Measurements from ENCODE around the gene SPPL2C.
"Not testable (repeated sequence)": the region's sequence is repeated elsewhere in the genome, so short reads cannot be mapped to it uniquely, and the experiment has no call there.

SPPL2C gene

GRCh38 chr17:45857977-45858708, 13.5 kb downstream of the SPPL2C start:
- H3K79me2 ChIP-seq (ENCODE audit: insufficient read depth, low read length): no peaks in the 10 kb centered on the region
- no peak overlapping the region for H3K9ac ChIP-seq (ENCODE audit: low read length)
- H3K4me3 ChIP-seq (ENCODE audit: insufficient read depth, low read length, poor library complexity, severe bottlenecking): no peak overlapping the region
- H3K27me3 ChIP-seq (ENCODE audit: low read length): no peaks in the 10 kb centered on the region
- no peak overlapping the region for H2AFZ ChIP-seq (ENCODE audit: low read depth, low read length, severe bottlenecking)
- H3K36me3 ChIP-seq (ENCODE audit: low read length): no peaks in the 10 kb centered on the region
- H3K4me2 ChIP-seq (ENCODE audit: low read depth, low read length, poor library complexity, severe bottlenecking): no peak overlapping the region
- no peaks in the 10 kb centered on the region for H4K20me1 ChIP-seq (ENCODE audit: low read depth, low read length)
- H3K27ac ChIP-seq (ENCODE audit: low read depth, low read length): no peak overlapping the region
- H3K9me3 ChIP-seq (ENCODE audit: insufficient read depth, low read length): no peaks in the 10 kb centered on the region
- no peaks in the 10 kb centered on the region for H3K9me2 ChIP-seq (replicated peaks; ENCODE audit: insufficient read depth, low read length)
- H3F3A ChIP-seq (ENCODE audit: insufficient read depth): no peaks in the 10 kb centered on the region
- TF ChIP-seq CTCF (IDR thresholded peaks at IDR 0.05; ENCODE audit: insufficient read depth, low read length, poor library complexity, severe bottlenecking): no peak
- TF ChIP-seq EZH2phosphoT487 (conservative IDR thresholded peaks at IDR 0.05; ENCODE audit: low read length): no peak

- Histone ChIP-seq H3K4me3 (ENCODE audit: insufficient read depth, low read length, poor library complexity, severe bottlenecking) (no peak overlapping the region), H3K79me2 (ENCODE audit: insufficient read depth, low read length) (no peaks in the 10 kb centered on the region), H3K9me3 (ENCODE audit: insufficient read depth, low read length) (no peaks in the 10 kb centered on the region), H3K36me3 (ENCODE audit: low read length) (no peaks in the 10 kb centered on the region), H3K4me2 (ENCODE audit: low read depth, low read length, poor library complexity, severe bottlenecking) (no peak overlapping the region), H3K9me2 (replicated peaks; ENCODE audit: insufficient read depth, low read length) (no peaks in the 10 kb centered on the region), H2AFZ (ENCODE audit: low read depth, low read length, severe bottlenecking) (no peak overlapping the region), H3K9ac (ENCODE audit: low read length) (no peak overlapping the region), H4K20me1 (ENCODE audit: low read depth, low read length) (no peaks in the 10 kb centered on the region), H3F3A (ENCODE audit: insufficient read depth) (no peaks in the 10 kb centered on the region), H3K27ac (ENCODE audit: low read depth, low read length) (no peak overlapping the region), H3K27me3 (ENCODE audit: low read length) (no peaks in the 10 kb centered on the region)
- TF ChIP-seq CTCF (IDR thresholded peaks at IDR 0.05; ENCODE audit: insufficient read depth, low read length, poor library complexity, severe bottlenecking) (no peak), EZH2phosphoT487 (conservative IDR thresholded peaks at IDR 0.05; ENCODE audit: low read length) (no peak)
These were observed 16.5 kb downstream of the SPPL2C start for GRCh38 chr17:45861165-45861564.

DNA sequence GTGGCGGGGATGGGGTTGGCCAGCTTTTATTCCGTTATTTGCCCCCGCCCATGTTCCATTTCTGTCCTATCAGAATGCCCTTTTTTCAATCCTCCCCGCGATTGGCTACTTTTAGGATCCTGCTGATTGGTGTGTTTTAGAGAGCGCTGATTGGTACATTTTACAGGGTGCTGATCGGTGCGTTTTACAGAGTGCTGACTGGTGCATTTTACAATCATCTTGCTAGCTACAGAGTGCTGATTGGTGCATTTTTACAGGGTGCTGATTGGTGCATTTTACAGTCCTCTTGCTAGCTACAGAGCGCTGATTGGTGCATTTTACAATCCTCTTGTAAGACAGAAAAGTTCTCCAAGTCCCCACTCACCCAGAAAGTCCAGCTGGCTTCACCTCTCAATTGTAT, 17.4 kb downstream of the SPPL2C start:
- H3K9me3 ChIP-seq (ENCODE audit: insufficient read depth, low read length); H3K36me3 ChIP-seq (ENCODE audit: low read length); H3K27ac ChIP-seq (ENCODE audit: low read depth, low read length); H3F3A ChIP-seq (ENCODE audit: insufficient read depth); H3K27me3 ChIP-seq (ENCODE audit: low read length); H4K20me1 ChIP-seq (ENCODE audit: low read depth, low read length); H3K4me3 ChIP-seq (ENCODE audit: insufficient read depth, low read length, poor library complexity, severe bottlenecking); H3K9me2 ChIP-seq (replicated peaks; ENCODE audit: insufficient read depth, low read length); H2AFZ ChIP-seq (ENCODE audit: low read depth, low read length, severe bottlenecking); H3K4me2 ChIP-seq (ENCODE audit: low read depth, low read length, poor library complexity, severe bottlenecking); H3K79me2 ChIP-seq (ENCODE audit: insufficient read depth, low read length); H3K9ac ChIP-seq (ENCODE audit: low read length): not testable (repeated sequence)

DNA sequence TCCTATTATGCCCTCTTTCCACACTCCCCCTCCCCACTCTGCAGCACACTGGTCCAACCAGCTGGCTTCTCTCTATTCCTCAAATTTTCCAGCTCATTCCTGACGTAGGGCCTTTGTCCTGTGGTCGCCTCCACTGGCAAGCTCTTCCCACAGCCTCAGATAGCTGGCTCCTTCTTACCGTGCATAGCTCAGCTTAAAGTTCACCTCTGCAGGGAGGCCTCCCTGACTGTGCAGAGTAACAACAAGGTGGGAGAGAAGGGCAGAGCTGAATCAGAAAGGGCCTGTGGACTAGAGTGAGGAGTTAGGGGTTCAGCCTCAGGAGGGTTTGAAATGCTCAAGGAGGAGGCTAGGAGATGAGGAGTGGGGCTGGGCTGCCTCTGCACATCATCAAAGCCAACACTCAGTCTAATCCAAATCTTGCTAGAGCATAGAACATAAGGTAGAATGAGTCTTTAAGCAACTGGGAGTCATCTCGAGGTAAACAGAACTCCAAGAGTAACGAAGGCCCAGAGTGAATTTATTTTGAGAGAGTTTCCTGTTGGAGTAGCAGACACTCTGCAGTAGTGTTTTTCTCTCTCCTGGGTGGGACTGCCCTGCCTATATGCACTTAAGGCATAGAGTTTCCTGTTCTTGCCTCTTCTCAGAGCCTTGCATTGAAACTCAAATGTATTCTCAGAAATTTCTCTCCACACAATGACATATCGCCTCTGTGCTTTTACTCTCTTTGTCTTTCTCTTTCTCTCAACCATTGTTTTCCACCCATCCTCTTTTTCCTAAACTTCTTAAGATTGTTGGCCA, 19.4 kb downstream of the SPPL2C start:
- Histone ChIP-seq H3K4me3 (ENCODE audit: insufficient read depth, low read length, poor library complexity, severe bottlenecking) (no peak overlapping the region), H3K27ac (ENCODE audit: low read depth, low read length) (no peak overlapping the region), H3K27me3 (ENCODE audit: low read length) (no peaks in the 10 kb centered on the region), H4K20me1 (ENCODE audit: low read depth, low read length) (no peaks in the 10 kb centered on the region), H3K4me2 (ENCODE audit: low read depth, low read length, poor library complexity, severe bottlenecking) (no peak overlapping the region), H3K36me3 (ENCODE audit: low read length) (no peaks in the 10 kb centered on the region), H3F3A (ENCODE audit: insufficient read depth) (no peaks in the 10 kb centered on the region), H3K9me2 (replicated peaks; ENCODE audit: insufficient read depth, low read length) (no peaks in the 10 kb centered on the region), H3K79me2 (ENCODE audit: insufficient read depth, low read length) (no peaks in the 10 kb centered on the region), H3K9ac (ENCODE audit: low read length) (no peak overlapping the region), H2AFZ (ENCODE audit: low read depth, low read length, severe bottlenecking) (no peak overlapping the region), H3K9me3 (ENCODE audit: insufficient read depth, low read length) (no peaks in the 10 kb centered on the region)
- TF ChIP-seq EZH2phosphoT487 (conservative IDR thresholded peaks at IDR 0.05; ENCODE audit: low read length) (no peak), CTCF (IDR thresholded peaks at IDR 0.05; ENCODE audit: insufficient read depth, low read length, poor library complexity, severe bottlenecking) (no peak)
